Measurements from ENCODE around the gene DGLUCY. TPM values are rescaled to one million over a fixed set of nuclear protein-coding genes. Genes with fewer than 3 reads are reported as not detected.
"Not testable (repeated sequence)": the region's sequence is repeated elsewhere in the genome, so short reads cannot be mapped to it uniquely, and the experiment has no call there.

Gene DGLUCY
- total and polyA plus RNA-seq, 10 donors: 24.1 to 134 (median 96.7) TPM

- TF ChIP-seq CTCF (IDR thresholded peaks at IDR 0.05 in 8 of 11, conservative IDR thresholded peaks at IDR 0.05 in 3 of 11) (no peak), POLR2AphosphoS5 (IDR thresholded peaks at IDR 0.05) (no peak), POLR2A (IDR thresholded peaks at IDR 0.05) (no peak)
- no peak for DNase-seq
Measured at GRCh38 chr14:91155626-91156089, 41.8 kb downstream of the DGLUCY start.

GRCh38 chr14:91156142-91156666 lies 42.3 kb downstream of the DGLUCY start:
- H3K9me3 ChIP-seq; DNase-seq; H3K27me3 ChIP-seq (replicated peaks in 1 of 7); H3K27ac ChIP-seq; H3K4me3 ChIP-seq; intact Hi-C loops (cut with DNase I; ENCODE audit: low total_unique reads): not testable (repeated sequence)
- Histone ChIP-seq H3K4me1 (peaks cover 0 to 17% (median 7%) of the 10 kb centered on the region in 6 donors), H3K36me3 (peaks cover 7 to 76% (median 38%) of the 10 kb centered on the region in 6 donors)
- 93 to 98% (median 95%) methylated on average over 4 to 9 of the region's 9 CpGs for WGBS, 5 donors

More at GRCh38 chr14:91155626-91156089, 41.8 kb downstream of the DGLUCY start:
- H3K36me3 ChIP-seq: peaks cover 3 to 76% (median 35%) of the 10 kb centered on the region in 6 donors
- WGBS, 5 donors: 97 to 100% (median 98%) methylated on average over 4 of the region's 4 CpGs
- no peak overlapping the region for H3K27ac ChIP-seq
- intact Hi-C loops (cut with DNase I; ENCODE audit: low total_unique reads): no loop called here
- peaks cover 0 to 17% (median 7%) of the 10 kb centered on the region in 6 donors for H3K4me1 ChIP-seq
- H3K4me3 ChIP-seq: no peak overlapping the region
- H3K9me3 ChIP-seq: no peaks in the 10 kb centered on the region
- H3K27me3 ChIP-seq (replicated peaks in 1 of 7): no peaks in the 10 kb centered on the region

GRCh38 chr14:91156877-91157276 lies 43.0 kb downstream of the DGLUCY start:
- DNase-seq; intact Hi-C loops (cut with DNase I; ENCODE audit: low total_unique reads); H3K27ac ChIP-seq: not testable (repeated sequence)

GRCh38 chr14:91158091-91158790 lies 44.4 kb downstream of the DGLUCY start:
- peaks cover 7 to 77% (median 58%) of the 10 kb centered on the region in 6 donors for H3K36me3 ChIP-seq
- 87 to 100% (median 94%) methylated on average over 2 of the region's 2 CpGs for WGBS, 5 donors
- no peaks in the 10 kb centered on the region for H3K27me3 ChIP-seq (replicated peaks in 1 of 7)
- no peak for TF ChIP-seq CTCF (IDR thresholded peaks at IDR 0.05 in 8 of 11, conservative IDR thresholded peaks at IDR 0.05 in 3 of 11)
- peaks cover 0 to 17% (median 7%) of the 10 kb centered on the region in 6 donors for H3K4me1 ChIP-seq
- no peak overlapping the region for H3K27ac ChIP-seq
- H3K4me3 ChIP-seq: no peak overlapping the region
- no peak for DNase-seq
- no peaks in the 10 kb centered on the region for H3K9me3 ChIP-seq
- intact Hi-C loops (cut with DNase I; ENCODE audit: low total_unique reads): no loop called here

More at GRCh38 chr14:91156877-91157276, 43.0 kb downstream of the DGLUCY start:
- Histone ChIP-seq H3K36me3 (peaks cover 7 to 77% (median 44%) of the 10 kb centered on the region in 6 donors), H3K4me1 (peaks cover 0 to 17% (median 7%) of the 10 kb centered on the region in 6 donors)
- H3K4me3 ChIP-seq; H3K9me3 ChIP-seq; H3K27me3 ChIP-seq (replicated peaks in 1 of 7): not testable (repeated sequence)

GRCh38 chr14:91159182-91159581 lies 45.3 kb downstream of the DGLUCY start:
- Histone ChIP-seq H3K4me3 (no peak overlapping the region), H3K27ac (peak overlapping the region in 1 of 8 donors; percentile 59)

More at GRCh38 chr14:91159182-91159581, 45.3 kb downstream of the DGLUCY start:
- Histone ChIP-seq H3K4me1 (peaks cover 0 to 17% (median 7%) of the 10 kb centered on the region in 6 donors), H3K36me3 (peaks cover 7 to 78% (median 67%) of the 10 kb centered on the region in 6 donors), H3K27me3 (replicated peaks in 1 of 7) (no peaks in the 10 kb centered on the region), H3K9me3 (no peaks in the 10 kb centered on the region)
- TF ChIP-seq CTCF (IDR thresholded peaks at IDR 0.05 in 8 of 11, conservative IDR thresholded peaks at IDR 0.05 in 3 of 11): no peak
- TF ChIP-seq POLR2A (IDR thresholded peaks at IDR 0.05): no peak
- no peak for TF ChIP-seq POLR2AphosphoS5 (IDR thresholded peaks at IDR 0.05)
- intact Hi-C loops (cut with DNase I; ENCODE audit: low total_unique reads): no loop called here
- DNase-seq: no peak
- 82 to 91% (median 90%) methylated on average over 6 of the region's 6 CpGs for WGBS, 5 donors

Data from spleen (tissue), 11 donors.